Type B pancreatic cell (in vitro differentiated cells): ENCODE results near the gene TMOD2. TPM values are rescaled to one million over a fixed set of nuclear protein-coding genes. Genes with fewer than 3 reads are reported as not detected.
A peak's percentile ranks its signal among the peaks of the same experiment; 100 is the strongest.

Experiments used
- DNase-seq: peaks from one replicate; pipeline ENCODE4 v3.0.0; 2021; ENCODE audit warnings: mixed read lengths; ENCODE audit not compliant: unreplicated experiment; ENCODE audit errors: extremely low spot score
- H3K27ac Mint-ChIP-seq: 2 replicates; pipeline ENCODE4 v1.8.0; 2021; ENCODE audit warnings: mild to moderate bottlenecking, mixed read lengths
- H3K27me3 Mint-ChIP-seq: 2 replicates; pipeline ENCODE4 v1.8.0; 2021; ENCODE audit warnings: mixed read lengths
- H3K36me3 Mint-ChIP-seq: 2 replicates; pipeline ENCODE4 v1.8.0; 2021; ENCODE audit warnings: mixed read lengths
- H3K4me1 Mint-ChIP-seq: one replicate; pipeline ENCODE4 v1.8.0; 2021; ENCODE audit warnings: mixed read lengths; ENCODE audit not compliant: unreplicated experiment
- H3K4me3 Mint-ChIP-seq: 2 replicates; pipeline ENCODE4 v1.8.0; 2021; ENCODE audit warnings: mild to moderate bottlenecking, mixed read lengths
- H3K9me3 Mint-ChIP-seq: 2 replicates; pipeline ENCODE4 v1.8.0; 2021; ENCODE audit warnings: mixed read lengths
- total RNA-seq: library from RNA; stranded (reverse); gene quantifications from 2 replicates; pipeline ENCODE4 v1.2.1, GENCODE V29; 2021; ENCODE audit warnings: low replicate concordance
- TF ChIP-seq, protein P1 (sequence below): fragments of 200-600 bp; sonication (generic); conservative IDR thresholded peaks from 2 replicates; pipeline ENCODE4 v1.5.0; 2021; ENCODE audit warnings: antibody characterized with exemption, mild to moderate bottlenecking

TMOD2 gene
- total RNA-seq, 1 donor from 2014 or later, result 8.3 TPM

DNA sequence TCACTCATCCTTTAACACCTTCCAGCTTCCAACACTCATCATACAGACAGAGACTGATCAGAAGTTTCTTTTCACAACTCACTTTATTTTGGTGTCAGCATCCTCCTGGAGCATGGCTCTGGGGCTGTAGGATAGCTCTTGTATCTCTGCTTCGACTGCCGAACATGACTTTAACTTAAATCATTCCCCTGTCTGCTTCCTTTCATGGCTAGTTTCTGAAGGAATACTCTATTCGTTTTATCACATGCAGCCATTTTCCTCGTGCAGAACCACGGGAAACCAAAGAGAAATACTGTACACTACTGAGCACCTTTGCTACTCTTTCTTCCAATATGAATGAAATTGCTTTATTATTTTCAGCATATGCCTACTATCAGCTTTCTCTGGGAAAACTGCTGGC lies 2.1 kb upstream of the TMOD2 start:
- TF ChIP-seq, protein P1, sequence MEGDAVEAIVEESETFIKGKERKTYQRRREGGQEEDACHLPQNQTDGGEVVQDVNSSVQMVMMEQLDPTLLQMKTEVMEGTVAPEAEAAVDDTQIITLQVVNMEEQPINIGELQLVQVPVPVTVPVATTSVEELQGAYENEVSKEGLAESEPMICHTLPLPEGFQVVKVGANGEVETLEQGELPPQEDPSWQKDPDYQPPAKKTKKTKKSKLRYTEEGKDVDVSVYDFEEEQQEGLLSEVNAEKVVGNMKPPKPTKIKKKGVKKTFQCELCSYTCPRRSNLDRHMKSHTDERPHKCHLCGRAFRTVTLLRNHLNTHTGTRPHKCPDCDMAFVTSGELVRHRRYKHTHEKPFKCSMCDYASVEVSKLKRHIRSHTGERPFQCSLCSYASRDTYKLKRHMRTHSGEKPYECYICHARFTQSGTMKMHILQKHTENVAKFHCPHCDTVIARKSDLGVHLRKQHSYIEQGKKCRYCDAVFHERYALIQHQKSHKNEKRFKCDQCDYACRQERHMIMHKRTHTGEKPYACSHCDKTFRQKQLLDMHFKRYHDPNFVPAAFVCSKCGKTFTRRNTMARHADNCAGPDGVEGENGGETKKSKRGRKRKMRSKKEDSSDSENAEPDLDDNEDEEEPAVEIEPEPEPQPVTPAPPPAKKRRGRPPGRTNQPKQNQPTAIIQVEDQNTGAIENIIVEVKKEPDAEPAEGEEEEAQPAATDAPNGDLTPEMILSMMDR, result no peak
- no peak for DNase-seq
- peaks cover 79% of the 10 kb centered on the region for H3K27me3 Mint-ChIP-seq
- peaks cover 5% of the 10 kb centered on the region for H3K4me1 Mint-ChIP-seq
- no peak overlapping the region for H3K4me3 Mint-ChIP-seq
- no peaks in the 10 kb centered on the region for H3K36me3 Mint-ChIP-seq
- H3K27ac Mint-ChIP-seq, result no peak overlapping the region
- no peaks in the 10 kb centered on the region for H3K9me3 Mint-ChIP-seq

DNA sequence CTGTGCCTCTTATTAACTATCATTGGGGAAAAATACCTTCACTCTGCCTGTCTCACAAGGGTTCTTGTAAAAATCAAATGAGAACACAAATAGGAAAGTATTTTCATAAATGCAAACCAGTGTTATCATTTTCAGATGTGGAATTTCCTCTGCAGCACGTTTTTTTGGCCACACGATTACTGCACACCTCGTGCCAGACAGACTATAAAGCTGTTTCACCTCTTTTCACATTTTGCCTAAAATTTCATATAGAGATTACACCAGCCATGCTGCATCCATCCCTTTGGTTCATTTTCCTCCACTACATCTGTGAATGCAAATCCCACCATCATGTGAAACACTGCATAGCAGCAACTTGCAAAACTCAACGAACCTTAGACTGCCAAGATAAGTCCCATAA lies 1.2 kb upstream of the TMOD2 start:
- Mint-ChIP-seq H3K9me3 (no peaks in the 10 kb centered on the region), H3K27me3 (peaks cover 78% of the 10 kb centered on the region), H3K4me1 (peaks cover 5% of the 10 kb centered on the region), H3K36me3 (no peaks in the 10 kb centered on the region), H3K4me3 (peak overlapping the region; percentile 90), H3K27ac (no peak overlapping the region)
- TF ChIP-seq, protein P1, result no peak
- DNase-seq, result no peak

DNA sequence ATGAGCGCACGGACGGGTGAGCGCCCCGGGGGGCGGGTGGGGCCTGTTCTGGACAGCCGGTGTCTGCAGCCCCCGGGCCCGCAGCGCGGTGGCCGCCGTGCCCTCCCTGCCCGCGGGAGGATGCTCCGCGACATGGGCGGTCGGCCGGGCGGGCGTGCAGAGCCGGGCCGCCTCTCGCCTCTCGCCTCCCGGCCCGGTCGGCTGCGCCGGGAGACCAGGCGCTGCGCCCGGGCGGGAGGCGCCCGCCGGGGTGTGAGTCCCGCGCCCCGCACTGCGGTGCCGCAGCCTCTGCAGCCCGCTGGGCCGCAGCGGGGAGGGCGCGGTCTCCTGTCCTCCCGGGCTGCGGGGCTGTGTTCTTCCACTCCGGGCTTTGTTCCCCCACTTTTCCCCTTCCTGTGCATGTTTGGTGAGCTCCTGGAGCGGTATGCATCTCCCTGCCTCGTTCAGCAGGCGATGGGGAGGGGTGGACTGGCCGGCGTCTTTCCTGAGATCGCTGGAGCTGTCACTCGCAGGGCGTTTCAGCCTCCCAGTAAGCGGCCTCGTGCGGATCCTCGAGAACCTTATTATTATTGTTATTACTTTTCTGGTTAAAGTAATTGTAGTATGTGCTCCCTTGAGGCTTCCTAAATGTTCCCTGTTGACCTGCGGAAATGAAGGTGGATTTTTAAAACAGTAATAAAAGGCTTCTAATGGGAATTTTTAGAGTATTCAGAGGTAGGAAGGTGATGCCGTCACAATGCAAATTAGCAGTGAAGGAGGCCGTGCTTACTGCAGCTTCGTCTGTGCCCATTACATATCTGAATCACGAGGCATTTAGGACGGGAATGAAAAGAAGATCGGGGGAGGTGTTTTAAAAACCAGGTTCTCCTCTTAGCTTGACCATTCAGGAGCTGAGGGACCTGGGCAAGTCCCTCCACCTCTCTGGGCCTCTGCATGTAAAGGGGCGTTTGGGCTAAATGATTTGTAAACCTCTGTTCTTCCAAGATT lies 593 bp downstream of the TMOD2 start:
- Mint-ChIP-seq H3K9me3 (no peaks in the 10 kb centered on the region), H3K27ac (no peak overlapping the region), H3K4me1 (peaks cover 5% of the 10 kb centered on the region), H3K4me3 (peak overlapping the region; percentile 91), H3K36me3 (no peaks in the 10 kb centered on the region), H3K27me3 (peaks cover 73% of the 10 kb centered on the region)
- TF ChIP-seq, protein P1, result no peak
- no peak for DNase-seq

DNA sequence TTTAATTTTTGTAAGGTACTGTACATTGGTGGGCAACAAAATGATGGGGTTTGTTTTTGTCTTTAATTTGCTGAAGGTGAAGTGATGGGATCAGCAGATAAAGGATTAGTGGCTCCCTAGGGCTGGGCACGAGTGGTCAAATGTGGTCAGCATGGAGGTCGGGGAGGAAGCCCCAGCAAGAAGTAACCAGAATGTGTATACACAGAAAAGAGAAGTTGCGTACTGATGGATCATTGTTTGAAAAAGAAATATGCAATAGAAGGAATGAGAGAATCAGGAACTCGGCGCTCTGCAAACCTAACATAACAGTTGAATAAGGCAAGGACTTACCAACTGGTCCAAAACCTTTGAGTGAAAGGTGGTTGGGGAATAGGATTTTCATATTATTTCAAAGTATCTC lies 1.5 kb downstream of the TMOD2 start:
- DNase-seq, result no peak
- Mint-ChIP-seq H3K36me3 (no peaks in the 10 kb centered on the region), H3K4me1 (peaks cover 5% of the 10 kb centered on the region), H3K27me3 (peaks cover 68% of the 10 kb centered on the region), H3K27ac (no peak overlapping the region), H3K9me3 (no peaks in the 10 kb centered on the region), H3K4me3 (peak overlapping the region; percentile 75)
- TF ChIP-seq, protein P1, result no peak

DNA sequence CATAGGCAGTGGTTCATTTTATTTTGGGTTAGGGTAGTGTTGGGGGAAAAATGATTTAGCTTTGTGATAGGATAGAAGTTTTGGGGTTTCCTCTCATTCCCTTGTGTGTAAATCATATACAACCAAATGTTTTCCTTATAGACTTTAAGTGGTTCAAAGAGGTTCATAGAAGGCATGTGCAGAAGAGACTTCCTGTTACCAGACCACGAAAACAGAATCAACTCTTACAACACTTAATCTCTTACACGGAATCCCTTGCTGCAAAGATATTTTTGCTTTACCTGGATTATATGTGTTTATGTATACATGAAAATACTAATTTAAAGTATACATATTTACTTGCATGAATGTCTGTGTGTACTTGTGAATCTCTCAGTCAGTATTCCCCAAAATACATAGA lies 2.9 kb downstream of the TMOD2 start:
- Mint-ChIP-seq H3K4me3 (peak overlapping the region; percentile 29), H3K36me3 (no peaks in the 10 kb centered on the region), H3K27me3 (peaks cover 58% of the 10 kb centered on the region), H3K27ac (no peak overlapping the region), H3K4me1 (peaks cover 5% of the 10 kb centered on the region), H3K9me3 (no peaks in the 10 kb centered on the region)
- DNase-seq, result no peak
- TF ChIP-seq, protein P1, result no peak
